Medulla oblongata (tissue), 1 donor: Measurements from ENCODE around the gene NFIX.

ENCODE experiments used
- DNase-seq: peaks from one replicate; pipeline ENCODE4 v3.0.0-alpha.2; 2015; ENCODE audit errors: extremely low spot score

Gene NFIX

DNA sequence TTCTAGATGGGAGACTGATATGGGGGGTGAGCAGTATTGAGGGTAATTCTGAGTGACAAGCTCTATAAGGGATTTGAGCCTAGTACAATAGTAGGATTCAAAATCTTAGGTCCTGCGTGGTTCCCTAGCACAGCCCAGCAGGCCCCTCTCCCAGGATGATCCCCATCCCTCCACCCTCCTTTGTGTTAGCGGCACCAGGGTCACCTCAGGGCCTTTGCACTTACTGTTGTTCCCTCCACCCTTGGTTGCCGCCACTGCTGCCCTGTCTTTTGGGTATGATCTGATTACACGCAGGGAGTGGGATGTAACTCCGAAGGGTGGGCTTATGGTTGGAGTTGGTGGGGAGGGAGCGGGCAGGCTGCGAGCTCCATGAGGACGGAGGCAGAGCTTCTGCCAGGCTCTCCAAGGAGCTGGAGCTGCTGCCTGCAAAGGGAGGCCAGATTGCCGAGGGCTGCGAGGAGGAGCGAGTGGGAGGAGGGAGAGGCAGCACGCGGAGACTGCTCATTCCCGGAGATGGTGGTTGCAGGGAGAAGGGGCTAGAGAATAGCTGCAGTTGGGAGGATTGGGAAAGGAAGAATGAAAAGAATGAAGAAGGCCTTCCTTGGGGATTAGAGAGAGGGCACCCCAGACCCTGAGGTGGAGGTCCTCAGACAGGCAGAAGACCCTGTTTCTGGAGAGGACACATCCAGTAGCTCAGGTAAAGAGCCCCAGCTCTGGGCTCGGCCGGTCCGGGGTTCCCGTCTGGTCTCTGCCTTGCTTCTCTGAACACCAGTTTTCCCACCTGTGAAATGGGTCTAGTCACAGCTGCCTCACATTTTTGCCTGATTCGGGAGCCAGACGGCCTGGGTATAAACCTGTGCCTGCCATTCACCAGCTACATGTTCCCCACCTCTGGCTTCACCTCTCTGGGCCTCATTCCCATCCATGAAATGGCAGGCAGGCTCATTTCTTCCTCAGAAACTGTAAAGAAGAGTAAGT lies 128.0 kb downstream of the NFIX start:
- no peak for DNase-seq

DNA sequence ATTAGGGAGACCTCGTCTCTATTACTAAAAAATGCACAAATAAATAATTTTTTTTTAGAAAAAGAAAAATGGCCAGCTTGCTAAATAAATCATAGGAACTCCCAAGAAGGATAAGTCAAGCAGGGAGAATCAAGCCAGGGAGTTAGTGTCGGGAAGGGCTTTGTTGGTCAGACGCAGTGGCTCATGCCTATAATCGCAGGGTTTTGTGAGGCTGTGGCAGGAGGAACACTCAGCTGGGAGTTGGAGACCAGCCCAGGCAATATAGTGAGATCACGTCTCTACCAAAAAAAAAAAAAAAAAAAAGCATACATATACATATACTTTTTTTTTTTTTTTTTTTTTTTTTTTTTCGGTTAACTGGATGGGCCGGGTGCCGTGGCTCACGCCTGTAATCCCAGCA lies 131.8 kb downstream of the NFIX start:
- DNase-seq = no peak

DNA sequence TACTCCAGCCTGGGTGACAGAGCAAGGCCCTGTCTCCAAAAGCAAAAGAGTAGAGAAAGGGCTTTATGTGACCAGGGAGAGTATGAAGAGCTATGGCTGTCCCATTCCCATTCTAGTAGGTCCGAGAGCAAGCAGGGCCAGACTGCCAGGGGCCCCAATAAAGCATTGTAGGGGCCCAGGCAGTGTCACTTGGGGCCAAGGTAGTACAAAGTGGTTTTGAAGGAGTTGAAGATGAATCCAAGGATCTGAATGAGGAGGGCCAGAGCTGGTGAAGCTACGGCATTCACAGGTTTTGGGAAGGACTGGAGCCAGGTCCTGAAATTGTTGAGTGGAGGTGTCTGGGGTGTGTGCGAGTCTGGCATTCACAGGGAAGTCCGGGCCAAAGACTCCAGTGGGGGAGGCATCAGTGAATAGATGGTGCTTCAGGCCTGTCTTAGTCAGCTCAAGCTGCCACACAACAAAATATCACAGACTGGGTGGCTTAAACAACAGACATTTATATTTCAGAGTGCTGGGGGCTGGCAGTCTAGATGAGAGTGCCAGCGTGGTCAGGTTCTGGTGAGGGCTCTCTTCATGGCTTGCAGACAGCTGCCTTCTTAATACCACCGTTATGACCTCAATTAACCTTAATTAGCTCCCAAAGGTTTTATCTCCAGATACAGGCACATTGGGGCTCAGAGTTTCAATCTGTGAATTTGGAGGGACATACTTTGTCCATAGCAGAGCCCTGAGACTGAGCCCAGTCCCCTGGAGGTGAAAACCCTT lies 132.7 kb downstream of the NFIX start:
- no peak for DNase-seq

DNA sequence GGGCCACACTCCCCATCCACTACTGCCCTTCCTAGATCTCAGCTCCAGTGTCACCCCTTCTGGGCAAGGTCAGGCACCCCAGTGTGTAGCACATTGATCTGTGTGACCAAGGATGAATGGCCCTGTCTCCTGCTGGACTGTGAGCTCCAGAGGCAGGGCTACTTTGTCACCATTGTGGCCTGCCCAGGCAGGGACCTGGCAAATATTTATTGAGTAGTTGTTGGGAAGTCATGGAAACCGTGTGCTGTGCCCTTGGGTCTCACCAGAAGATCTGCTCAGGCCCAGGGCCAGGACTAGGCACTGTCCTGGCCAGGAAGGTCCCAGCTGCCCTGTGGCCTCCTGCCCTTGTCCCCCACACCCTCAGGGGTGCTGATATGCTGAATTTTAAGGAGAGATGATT lies 133.3 kb downstream of the NFIX start:
- DNase-seq = no peak

DNA sequence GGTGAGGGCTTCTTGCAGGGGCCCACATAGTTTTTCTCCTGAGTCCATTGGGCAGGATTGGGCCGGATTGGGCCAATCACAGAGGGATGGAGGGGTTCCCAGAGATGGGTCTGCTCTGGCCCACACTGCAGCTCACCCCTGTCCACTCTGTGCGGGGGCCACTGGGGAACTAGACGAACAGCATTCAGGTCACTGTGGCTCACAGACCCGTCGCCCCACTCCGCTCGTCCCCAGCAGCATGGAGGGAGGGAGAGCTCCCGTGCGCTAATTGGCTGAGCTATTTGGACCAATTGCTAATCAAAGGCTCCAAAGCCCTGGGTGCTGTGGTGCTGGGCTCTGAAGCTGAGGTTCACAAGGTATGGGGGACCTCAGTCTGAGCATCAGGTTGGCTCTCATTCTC lies 134.1 kb downstream of the NFIX start:
- DNase-seq = no peak

DNA sequence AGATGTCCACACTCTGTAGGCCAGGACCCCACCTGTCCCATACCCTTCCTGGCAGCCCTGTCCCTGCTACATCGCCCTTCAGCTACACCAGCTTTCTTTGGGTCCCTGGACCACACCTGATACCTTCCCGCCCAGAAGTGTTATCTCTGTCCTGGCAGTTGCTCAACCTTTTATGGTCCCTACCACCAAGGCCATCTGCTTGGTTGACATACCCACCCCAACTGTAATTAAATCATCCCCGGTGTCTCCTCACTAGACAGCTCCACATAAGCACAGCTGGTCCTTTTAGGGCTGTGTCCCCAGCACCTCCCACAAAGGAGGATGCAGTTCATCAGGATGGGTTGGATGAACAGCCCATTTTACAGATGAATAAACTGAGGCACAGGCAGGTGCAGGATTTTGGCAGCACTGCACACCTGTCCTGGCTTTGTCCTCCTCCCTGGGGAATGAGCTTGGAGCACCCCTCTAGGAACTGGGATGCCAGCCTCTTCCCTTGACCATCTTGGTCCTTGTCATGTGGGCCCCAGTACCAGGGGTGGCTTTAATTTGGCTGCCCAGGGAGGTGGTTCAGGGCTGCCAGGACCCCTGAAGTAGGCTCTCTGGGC lies 135.7 kb downstream of the NFIX start:
- no peak for DNase-seq

DNA sequence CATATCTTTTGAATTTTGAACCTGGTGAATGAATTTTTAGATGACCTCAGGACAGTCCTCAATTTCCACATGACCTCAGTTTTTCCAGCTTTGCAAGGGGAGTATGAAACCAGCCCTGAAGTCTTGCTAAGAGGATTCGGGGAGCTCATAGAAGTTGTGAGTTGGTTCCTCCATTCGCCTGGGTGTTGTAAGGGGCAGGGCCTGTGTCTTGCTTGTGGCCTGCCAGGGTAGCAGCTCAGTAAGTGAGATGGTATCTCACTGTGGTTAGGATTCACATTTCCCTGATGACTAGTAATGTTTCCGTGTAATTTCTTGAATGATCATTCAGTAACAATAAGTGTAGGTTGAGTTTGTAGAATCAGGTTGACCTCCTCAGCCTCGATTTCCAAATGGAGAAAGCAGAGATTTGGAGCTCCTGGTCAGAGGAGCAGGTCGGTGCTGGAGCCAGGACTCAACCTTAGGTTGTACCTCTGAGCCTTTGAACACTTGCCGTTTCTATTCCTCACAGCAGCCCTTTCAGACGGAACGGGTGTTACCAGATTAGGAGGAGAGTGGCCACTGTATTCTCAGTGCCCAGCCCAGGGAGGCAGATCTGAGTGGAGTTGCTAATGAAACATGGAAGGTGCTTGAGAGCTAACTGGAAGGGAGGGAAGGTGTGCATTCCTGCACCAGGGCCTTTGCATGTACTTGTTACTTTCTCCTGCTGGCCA lies 137.4 kb downstream of the NFIX start:
- DNase-seq = no peak

DNA sequence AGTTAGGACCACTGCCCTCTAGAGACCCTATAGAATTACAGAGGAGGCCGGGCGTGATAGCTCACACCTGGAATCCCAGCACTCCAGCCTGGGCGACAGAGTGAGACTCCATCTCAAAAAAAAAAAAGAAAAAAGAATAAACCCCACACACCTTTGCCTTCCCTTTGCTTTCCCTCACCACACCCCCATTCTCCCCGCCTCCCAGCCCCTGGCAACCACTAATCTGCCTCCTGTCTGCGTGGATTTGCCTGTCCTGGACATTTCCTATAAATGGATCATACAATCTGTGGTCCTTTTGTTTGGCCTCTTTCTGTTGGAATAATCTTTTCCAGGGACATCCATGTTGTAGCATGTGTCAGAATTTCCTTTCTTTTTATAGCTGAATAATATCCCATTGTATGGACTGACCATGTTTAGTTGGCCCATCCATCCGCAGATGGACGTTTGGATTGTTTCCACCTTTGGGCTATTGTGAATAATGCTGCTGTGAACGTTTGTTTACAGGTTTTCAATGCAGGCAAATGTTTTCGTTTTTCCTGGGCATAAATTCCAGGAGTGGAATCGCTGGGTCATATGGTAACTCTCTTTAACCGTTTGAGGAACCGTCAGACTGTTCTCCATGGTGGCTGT lies 138.1 kb downstream of the NFIX start:
- DNase-seq = peak; percentile 65

DNA sequence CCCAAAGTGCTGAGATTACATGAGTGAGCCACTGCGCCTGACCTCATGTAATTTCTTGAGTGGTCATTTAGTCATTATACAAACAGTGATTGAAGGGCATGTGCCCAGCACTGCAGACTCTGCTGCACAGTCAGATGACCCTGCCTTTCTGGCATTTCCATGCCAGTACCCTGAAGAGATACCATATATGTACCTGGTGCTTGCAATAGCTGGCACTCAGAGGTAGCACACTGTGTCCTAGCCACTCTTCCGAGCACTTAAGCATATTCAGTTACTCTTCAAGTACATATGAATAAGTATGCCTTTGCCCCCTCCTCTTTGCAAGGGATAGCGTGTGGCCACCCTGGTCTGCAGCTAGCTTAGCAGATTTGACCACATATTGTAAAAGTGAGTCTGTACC lies 139.4 kb downstream of the NFIX start:
- no peak for DNase-seq

DNA sequence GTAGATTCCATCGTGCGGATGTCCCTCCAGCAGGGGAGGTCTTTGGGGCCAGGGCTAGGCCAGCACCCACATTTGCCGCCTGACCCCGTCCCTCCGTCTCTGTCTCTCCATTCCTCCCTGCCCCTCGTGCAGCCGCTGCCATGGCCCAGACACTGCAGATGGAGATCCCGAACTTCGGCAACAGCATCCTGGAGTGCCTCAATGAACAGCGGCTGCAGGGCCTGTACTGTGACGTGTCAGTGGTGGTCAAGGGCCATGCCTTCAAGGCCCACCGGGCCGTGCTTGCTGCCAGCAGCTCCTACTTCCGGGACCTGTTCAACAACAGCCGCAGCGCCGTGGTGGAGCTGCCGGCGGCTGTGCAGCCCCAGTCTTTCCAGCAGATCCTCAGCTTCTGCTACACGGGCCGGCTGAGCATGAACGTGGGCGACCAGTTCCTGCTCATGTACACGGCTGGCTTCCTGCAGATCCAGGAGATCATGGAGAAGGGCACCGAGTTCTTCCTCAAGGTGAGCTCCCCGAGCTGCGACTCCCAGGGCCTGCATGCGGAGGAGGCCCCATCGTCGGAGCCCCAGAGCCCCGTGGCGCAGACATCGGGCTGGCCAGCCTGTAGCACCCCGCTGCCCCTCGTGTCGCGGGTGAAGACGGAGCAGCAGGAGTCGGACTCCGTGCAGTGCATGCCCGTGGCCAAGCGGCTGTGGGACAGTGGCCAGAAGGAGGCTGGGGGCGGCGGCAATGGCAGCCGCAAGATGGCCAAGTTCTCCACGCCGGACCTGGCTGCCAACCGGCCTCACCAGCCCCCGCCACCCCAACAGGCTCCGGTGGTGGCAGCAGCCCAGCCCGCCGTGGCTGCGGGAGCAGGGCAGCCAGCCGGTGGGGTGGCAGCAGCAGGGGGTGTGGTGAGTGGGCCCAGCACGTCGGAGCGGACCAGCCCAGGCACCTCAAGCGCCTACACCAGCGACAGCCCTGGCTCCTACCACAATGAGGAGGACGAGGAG lies 140.1 kb downstream of the NFIX start:
- DNase-seq = no peak

DNA sequence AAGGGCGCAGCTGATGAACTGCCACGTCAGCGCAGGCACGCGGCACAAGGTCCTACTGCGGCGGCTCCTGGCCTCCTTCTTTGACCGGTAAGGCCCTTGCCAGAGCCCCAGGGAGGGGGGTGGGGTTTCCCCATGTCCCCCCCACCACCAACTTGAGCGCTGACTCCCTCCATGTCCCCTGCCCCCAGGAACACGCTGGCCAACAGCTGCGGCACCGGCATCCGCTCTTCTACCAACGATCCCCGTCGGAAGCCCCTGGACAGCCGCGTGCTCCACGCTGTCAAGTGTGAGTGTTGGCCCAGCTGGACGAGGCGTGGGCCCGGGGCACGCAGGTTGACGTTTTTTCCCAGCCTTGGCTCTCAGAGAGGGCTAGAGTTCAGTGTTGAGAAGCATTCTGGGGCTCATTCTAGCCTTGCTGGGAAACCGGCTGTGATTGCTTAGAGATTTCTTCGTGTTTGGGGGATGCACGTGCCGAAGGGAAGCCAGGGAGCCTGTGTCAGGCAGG lies 142.1 kb downstream of the NFIX start:
- no peak for DNase-seq

DNA sequence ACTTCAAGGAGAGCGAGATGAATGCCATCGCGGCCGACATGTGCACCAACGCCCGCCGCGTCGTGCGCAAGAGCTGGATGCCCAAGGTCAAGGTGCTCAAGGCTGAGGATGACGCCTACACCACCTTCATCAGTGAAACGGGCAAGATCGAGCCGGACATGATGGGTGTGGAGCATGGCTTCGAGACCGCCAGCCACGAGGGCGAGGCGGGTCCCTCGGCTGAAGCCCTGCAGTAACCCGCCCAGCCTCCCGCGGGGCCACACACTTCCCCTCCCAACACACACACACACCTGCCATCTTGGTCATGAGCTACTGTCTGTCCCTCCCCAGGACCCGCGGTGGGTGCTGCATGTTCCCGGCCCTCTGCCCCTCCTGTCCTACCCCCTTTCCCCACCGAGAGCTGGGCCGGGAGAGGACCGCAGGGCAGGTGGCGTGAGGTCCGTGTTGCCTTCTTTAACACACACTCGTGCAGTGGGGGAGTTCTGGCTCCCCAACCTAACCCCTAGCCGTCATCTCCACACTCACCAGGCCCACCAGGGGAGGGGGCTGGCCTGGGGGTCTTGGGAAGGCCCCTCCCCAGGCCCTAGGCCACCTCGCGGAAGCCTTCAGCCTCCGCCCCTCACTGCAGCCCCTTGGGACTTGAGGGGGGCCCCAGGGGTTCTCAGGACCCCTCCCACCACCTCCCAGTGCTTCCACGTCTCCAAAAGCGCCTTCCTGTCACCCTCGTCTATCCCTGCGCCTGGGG lies 143.1 kb downstream of the NFIX start:
- no peak for DNase-seq

DNA sequence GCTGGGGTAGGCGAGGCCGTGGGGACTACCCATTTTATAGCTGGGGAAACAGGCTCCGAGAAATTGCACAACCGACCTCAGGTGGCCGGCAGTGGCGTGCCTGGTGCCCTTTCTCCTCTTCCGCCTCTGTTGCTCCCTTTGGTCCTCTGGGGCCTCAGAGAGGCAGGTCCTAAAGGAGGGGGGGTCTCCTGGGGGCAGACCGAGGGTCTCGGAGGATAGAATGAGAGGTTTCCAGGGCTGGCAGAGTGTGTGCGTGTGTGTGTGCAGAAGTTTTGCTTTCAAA lies 143.6 kb downstream of the NFIX start:
- no peak for DNase-seq

DNA sequence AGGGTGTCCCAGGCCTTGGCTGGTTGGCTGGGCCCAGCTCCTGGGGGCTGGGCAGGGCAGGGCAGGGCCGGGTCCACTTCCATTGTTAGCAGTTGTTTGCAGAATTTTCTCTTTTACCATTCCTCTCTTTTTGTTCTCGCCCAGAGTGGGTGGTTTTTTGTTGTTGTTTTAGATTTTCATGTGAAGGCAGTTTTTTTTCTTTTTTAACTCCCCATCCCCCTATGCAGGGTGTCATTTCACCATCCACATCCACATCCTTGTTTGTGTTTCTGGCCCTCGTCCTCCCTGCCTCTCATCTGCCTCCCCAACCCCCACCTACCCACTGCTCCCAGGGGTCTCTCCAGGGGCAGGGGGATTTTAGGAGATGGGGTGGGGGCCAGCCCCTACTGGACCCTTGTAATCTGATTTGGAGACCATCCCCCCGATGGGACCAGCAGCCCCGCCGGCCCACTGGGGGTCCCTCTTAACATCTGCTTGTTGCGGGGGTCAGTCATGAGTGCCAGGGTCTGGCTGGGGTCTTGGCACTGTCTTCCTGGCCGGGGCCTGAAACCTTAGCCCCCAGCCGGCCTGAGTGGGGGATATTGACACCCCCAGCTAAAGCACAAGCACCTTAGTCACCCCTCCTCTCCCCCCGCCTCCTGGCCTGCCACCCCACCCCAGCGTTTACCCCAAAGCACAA lies 144.5 kb downstream of the NFIX start:
- no peak for DNase-seq

DNA sequence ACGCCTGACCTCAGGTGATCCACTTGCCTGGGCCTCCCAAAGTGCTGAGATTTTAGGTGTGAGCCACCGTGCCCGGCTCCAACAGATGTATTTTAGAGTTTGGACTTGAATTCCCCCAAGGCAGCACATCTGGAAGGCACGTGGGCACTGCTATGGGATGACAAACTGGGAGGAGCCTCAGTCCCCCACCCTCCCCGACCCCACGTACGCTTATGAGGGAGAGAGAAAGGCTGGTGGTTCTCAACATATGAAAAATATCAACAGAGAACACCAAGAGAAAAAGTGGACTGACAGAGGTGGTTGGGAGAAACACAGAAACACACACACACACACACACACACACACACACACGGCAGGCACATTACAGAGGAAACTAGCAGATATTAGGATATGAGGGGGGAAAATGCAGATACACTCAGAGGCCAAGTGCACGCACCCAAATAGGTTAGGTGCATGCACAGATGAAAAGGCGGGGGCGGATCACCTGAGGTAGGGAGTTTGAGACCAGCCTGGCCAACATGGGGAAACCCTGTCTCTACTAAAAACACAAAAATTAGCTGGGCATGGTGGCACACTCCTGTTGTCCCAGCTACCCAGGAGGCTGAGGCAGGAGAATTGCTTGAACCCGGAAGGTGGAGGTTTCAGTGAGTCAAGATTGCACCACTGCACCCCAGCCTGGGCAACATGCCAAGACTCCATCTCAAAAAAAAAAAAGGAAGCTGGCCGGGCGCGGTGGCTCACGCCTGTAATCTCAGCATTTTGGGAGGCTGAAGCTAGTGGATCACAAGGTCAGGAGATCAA lies 151.7 kb downstream of the NFIX start:
- no peak for DNase-seq
